Stimulated activated CD4-positive, alpha-beta T cell treated with anti-CD3 and anti-CD28 coated beads, Interleukin-1b, Interleukin-23, amount 100 ng/mL, for 48 hours (primary cell): ENCODE measurements around the gene ELL2.

Source experiments
- DNase-seq: peaks from one replicate; pipeline ENCODE4 v3.0.0-alpha.2; 2020

ELL2 gene

GRCh38 chr5:95976606-95977005, 15.0 kb upstream of the ELL2 start:
- no peak for DNase-seq

DNA sequence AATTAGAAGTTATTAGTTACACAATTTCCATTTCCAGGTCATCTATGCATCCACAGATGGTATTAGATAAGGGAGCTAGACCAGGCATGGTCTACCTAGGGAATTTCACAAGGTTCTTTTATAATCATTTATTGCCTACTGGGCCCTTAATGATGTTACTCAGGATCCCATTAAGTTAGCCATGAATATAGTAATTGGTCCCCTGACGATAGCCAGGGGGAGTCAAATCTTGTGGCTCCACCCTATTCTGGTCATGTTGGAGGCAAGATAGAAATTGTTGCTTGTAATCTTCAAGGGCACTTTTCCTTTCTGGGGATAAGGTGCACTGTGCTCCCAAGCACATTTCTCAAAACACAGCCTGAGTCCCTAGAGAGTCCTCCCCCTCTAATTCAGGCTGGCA, 14.1 kb upstream of the ELL2 start:
- no peak for DNase-seq

DNA sequence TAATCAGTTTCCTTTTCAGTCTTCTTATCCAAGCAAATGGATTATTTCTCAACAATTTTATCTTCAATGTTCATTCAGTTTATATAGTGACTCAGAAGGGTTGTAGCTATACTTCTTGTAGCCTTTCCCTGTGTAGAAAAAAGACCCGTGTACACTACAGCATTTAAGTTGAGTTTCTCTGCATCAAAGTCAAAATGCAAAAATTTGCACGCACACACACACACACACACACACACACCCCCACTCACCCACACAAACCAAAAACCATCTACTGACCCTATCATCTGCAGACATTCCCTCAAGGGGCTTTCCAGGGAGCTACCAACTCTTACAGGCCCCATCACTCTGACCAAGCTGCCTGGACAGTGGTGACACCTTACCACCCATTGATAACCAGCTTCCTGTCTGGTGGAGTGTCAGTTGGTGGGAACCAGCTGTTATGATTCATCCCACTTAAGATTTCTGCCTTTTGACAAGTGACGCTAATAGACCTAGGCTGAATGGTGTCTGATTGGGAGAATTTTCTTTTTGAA, 12.2 kb upstream of the ELL2 start:
- DNase-seq: peak; percentile 1

GRCh38 chr5:95972196-95972595, 10.5 kb upstream of the ELL2 start:
- no peak for DNase-seq

DNA sequence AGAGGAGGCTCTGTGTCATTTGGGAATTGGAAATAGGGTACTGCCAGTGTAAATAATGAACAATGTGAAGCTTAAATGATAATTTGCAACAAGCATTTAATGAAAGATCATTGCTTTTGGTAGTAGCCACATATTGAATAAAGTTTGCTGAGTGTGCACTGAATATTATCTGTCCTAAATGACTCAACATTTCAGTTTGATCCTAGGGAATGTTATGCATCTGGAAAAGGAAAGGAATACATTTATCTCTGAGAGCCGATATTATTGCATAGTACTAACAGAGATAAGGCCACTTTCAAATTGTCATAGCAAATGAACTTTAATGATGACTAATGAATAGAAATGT, 8.7 kb upstream of the ELL2 start:
- no peak for DNase-seq

GRCh38 chr5:95969651-95970358, 8.2 kb upstream of the ELL2 start:
- DNase-seq: no peak

DNA sequence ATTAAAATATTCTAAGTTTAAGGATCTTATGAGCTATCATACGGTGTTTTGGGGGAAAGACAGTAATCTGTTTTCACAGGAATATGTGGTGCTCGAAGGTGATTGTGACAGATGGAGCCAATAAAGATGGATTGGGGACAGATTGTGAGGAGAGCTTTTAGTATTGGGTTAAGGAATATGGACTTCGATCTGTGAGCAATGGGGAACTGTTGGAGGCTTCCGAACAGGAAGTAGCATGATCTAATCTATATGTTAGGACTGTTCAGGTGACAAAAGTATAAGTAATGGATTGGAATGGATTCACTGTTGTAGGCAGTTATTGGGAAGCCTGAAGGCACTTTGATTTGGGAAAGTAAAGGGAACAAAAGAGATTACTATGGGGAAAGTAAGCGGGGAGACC, 7.4 kb upstream of the ELL2 start:
- no peak for DNase-seq

- DNase-seq: no peak
Observed at GRCh38 chr5:95967236-95967635, 5.6 kb upstream of the ELL2 start.

GRCh38 chr5:95966005-95966404, 4.4 kb upstream of the ELL2 start:
- DNase-seq: no peak

DNA sequence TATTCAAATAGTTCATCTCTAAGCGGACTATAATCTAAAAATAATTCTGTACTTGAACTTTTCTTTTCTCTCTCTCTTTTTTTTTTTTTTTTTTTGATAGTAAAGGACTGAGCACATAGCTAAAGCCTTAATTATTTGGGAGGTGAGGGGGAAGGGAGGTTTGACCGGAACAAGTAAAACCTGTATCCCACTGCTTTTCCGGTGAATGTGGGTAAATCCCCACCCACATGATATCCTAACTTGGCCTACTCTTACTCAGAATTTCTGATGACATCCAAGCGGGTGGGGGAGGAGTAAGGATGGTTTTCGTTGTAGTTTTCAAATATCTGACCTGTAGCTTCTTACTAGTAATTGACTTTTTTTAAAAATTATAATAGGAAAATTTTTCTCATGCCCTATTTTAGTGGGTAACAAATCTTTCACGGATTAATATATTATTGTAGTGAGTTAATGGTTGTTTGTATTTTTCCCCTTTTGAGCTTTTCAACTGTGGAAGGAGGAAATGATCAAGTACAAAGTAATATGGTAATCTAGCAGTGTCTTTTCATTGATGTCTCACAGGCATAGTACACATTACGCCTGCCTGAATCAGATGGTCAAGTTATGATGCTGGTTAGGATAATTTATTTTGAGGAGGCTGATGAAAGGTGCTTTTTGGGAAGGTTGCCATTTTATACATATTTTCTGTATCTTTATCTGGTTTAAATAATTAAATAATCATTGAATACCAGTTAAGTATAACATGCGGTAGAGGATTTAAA, 2.2 kb upstream of the ELL2 start:
- peak; percentile 21 for DNase-seq

GRCh38 chr5:95962785-95963184, 1.1 kb upstream of the ELL2 start:
- no peak for DNase-seq

DNA sequence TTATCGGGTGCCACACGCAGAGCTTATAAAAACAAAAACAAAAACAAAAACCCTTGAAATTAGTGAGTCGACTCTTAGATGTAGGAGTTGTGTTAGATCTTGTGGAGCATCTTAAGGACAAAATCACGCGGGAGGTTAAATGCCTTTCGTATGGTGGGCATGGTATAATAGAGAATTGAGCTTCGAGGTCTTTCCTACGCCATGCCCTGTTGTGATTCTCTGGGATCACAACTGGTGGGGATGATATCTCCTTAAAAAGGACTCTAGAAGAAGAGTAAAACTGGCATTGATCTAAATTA, 773 bp upstream of the ELL2 start:
- DNase-seq: no peak

GRCh38 chr5:95960667-95961616, 709 bp downstream of the ELL2 start:
- DNase-seq: peak; percentile 76

DNA sequence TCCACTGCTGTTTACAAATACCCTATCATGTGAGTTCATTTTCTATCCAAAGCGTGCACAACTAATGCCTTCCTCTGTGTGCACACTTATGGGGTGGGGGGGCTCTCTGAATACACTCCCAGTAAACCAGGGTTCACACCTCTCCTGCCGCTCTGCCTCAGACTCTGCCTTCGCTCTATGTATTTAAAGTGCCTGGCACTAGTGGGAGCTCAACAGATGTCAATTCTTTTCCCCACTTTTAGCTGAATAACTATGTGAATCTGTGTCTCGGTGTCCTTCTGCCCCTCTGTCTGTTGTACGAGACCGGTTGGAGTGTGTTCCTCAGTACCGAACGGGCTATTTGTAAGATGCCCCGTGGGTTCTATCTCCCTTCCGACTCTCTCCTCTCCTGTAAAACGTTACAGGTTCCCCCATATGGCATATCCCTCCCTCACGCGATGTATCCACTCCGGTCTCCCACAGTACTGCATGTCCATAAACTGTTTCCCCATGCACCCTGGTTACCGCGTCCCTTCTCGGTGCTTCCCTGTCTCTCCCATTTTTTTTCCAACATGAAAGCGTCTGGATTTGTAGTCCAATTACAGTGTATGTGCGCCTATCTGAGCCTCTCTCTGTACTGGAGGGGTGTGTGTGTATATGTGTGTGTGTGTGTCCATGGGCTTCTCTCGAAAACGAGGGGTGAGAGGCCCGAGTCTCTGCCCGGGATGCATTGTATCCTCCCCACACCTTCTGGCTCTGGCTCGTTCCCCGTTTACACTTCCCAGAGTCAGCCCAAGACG, 1.6 kb downstream of the ELL2 start:
- DNase-seq: no peak

DNA sequence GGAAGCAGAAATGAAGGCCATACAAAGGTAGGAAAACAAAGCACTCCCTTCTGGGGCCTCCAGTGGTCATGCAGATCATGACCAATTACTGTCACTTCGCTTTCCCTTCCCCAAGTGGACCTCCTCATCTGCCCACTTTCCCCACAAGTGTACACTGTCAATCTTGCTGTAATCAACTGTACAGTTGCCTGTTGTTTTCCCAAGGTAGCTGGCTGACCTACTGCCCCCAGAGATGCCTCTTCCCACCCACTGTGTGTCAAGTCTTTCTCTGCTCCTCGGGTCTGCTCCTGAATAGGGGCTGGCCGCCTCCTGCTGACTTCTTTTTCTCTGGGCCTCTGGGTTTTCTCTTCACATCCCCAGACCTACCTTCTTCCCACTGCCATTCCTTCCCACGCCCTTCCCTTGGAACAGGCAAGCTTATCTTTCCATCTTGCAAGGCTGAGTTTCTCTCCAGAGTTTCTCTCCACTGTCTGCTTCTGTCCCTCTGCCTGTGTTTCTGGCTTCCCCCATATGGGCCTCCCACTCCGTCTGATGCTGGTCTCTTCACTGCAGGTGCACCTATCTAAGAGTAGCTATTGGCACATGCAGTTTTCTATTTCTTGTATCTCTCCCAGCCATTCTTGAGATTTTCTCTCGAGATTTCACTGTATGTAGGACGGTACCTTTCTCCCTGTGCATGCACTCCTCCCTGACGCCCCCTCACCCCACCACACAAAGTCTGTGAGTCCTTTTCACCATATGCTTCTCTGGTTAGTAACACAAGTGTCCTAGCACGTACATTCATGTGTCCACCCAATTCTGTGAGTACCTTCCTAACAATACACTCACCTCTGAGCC, 2.4 kb downstream of the ELL2 start:
- no peak for DNase-seq

GRCh38 chr5:95958310-95959014, 3.2 kb downstream of the ELL2 start:
- no peak for DNase-seq

DNA sequence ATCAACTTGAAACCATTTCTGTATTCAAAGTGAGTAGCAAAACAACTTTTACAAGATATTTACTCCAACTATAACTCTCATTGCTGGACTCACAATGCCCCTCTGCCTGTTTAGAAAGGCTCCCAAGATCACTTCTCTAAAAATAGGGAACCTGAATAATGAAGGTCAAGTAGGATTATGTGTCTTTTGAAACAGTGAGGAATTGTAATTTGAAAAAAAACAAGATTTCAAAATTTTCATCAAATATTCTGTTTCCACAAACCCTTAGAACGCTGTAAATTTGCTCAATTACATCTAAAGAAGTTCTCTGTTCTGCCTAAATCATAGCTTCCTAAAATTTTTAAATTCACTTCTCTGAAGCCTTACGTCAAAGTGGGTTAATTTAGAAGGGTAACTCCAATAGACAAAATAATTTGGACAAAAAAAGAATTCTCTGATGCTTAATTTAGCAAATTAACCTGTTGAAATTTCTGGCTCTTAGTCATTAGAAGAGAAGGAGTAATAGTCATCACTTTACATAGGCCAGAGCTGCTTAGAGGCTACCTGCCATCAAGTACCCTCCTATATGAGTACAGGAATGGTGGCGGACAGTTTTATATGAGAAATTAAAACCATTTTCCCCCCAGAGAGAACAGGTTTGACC, 4.0 kb downstream of the ELL2 start:
- no peak for DNase-seq

- no peak for DNase-seq
Observed at GRCh38 chr5:95956900-95957293, 4.8 kb downstream of the ELL2 start.

GRCh38 chr5:95956021-95956899, 5.4 kb downstream of the ELL2 start:
- no peak for DNase-seq

DNA sequence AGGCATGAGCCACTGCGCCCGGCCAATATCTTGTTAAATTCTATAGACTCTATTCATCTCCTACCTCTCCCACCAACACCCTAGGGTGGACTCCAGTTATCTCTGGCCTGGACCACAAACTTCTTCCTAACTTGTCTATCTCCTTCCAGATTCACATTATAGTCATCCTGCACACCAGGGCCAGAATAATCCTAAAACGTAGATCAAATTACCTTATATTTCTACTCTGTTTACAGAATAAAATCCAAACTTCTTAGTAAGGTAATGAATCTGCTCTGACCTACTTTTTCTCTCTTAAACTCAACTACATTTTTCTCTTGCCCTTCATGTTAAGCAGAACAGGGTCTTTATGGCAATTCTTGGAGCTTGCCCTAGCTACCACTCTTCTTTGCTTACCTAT, 6.9 kb downstream of the ELL2 start:
- no peak for DNase-seq
